Memory B cell (primary cell): ENCODE results near the gene CDC42EP1.

Source experiments
- ATAC-seq: fragments of 150-1000 bp; cut with Tn5 transposase; 2 replicates; pipeline ENCODE4 v1.10.0; 2021; ENCODE audit warnings: low read depth, mild to moderate bottlenecking, moderate library complexity
- DNase-seq, 2 donors: peaks; one replicate each; pipeline ENCODE4 v3.0.0; 2022; ENCODE audit warnings: low spot score in 2 of 2
- H3K27ac Mint-ChIP-seq: one replicate; pipeline ENCODE4 v1.8.0; 2022; ENCODE audit warnings: mild to moderate bottlenecking, moderate library complexity, mixed read lengths
- H3K27me3 Mint-ChIP-seq: one replicate; pipeline ENCODE4 v1.8.0; 2022; ENCODE audit warnings: mixed read lengths
- H3K36me3 Mint-ChIP-seq: one replicate; pipeline ENCODE4 v1.8.0; 2022; ENCODE audit warnings: mild to moderate bottlenecking, mixed read lengths
- H3K4me1 Mint-ChIP-seq: one replicate; pipeline ENCODE4 v1.8.0; 2022; ENCODE audit warnings: mixed read lengths
- H3K4me3 Mint-ChIP-seq: one replicate; pipeline ENCODE4 v1.8.0; 2022; ENCODE audit warnings: mild to moderate bottlenecking, moderate library complexity, mixed read lengths
- H3K9me3 Mint-ChIP-seq: one replicate; pipeline ENCODE4 v1.8.0; 2022; ENCODE audit warnings: mixed read lengths

Gene CDC42EP1

DNA sequence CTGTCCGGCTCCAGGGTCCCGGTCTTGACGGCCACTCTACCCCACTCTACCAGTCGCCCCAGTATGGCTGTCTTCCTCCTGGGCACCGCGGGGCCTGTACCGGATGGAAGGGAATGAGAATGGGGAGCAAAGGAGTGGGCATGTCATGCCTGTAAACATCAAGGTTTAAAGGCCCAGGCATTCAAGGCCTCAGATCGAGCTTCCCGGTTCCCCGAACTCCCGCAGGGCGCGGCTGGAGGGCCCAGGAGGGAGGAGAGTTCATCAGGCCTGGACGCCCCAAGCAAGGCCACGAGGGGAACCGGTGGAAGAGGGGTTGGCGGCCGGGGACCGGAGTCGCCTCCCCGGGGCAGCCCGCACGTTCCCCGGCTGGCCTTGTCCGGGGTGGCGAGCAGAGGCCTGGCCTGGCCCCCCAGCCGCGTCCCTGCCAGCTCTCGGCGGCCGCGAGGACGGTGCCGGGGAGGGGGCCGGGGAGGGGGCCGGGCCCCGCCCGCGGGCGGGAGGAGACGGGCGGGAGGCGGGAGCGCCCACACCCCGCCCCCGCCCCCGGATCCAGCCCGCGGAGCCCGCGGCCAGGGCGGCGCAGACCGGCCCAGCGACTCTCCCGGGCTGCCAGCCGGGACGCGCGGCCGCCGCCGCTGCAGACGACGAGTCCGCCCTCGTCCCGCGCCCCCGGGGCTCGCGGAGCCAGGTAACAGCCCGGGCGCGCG is at the start of gene CDC42EP1:
CDC42EP1 (plus strand) TSS at position 580 of the 707 bp plus-strand sequence. CDS start 5,870 bp downstream, outside the sequence.
- H3K36me3 Mint-ChIP-seq, result no peaks in the 10 kb centered on the region
- peaks cover 20% of the 10 kb centered on the region for H3K27me3 Mint-ChIP-seq
- DNase-seq, result no peak
- peak within 1 kb of the TSS; percentile 28 for H3K27ac Mint-ChIP-seq
- peak; percentile 20 for ATAC-seq
- H3K4me3 Mint-ChIP-seq, result peak within 1 kb of the TSS; percentile 62
- peaks cover 13% of the 10 kb centered on the region for H3K4me1 Mint-ChIP-seq
- no peaks in the 10 kb centered on the region for H3K9me3 Mint-ChIP-seq

GRCh38 chr22:37511395-37512104 is 48.7 kb upstream of the CDC42EP1 start:
- Mint-ChIP-seq H3K4me1 (no peaks in the 10 kb centered on the region), H3K4me3 (no peak overlapping the region), H3K36me3 (peaks cover 2% of the 10 kb centered on the region), H3K27me3 (peaks cover 17% of the 10 kb centered on the region), H3K27ac (peak overlapping the region; percentile 45), H3K9me3 (peaks cover 4% of the 10 kb centered on the region)
- DNase-seq, result no peak
- no peak for ATAC-seq

DNA sequence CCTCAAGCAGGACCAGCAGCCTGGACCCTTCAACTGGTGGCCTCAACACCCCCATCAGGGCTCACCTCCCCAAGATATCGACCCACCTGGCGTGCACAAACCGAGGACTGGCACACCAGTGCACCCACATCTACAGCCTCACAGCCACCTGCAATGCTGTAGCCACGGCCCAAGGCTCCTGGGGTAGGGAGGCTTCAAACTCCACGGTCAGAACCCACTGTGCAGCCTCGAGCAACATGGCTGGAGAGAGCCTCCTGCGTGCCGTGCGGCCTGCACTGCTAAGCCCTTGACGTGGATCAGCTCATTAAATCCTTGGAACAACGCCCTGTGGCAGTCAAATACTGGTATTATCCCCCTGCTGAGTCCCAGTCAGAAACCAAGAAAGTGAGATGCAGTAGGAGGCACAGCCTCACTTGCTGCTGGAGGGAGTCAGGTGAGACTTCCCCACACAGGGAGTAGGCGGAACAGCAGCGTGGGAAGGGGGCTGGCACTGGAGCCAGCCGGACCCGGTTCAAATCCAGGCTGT is 45.7 kb upstream of the CDC42EP1 start:
- H3K27ac Mint-ChIP-seq, result no peak overlapping the region
- H3K36me3 Mint-ChIP-seq, result peaks cover 2% of the 10 kb centered on the region
- no peak overlapping the region for H3K4me3 Mint-ChIP-seq
- peaks cover 18% of the 10 kb centered on the region for H3K27me3 Mint-ChIP-seq
- H3K9me3 Mint-ChIP-seq, result peaks cover 4% of the 10 kb centered on the region
- no peaks in the 10 kb centered on the region for H3K4me1 Mint-ChIP-seq
- DNase-seq (no peak), ATAC-seq (no peak)

- no peaks in the 10 kb centered on the region for H3K4me1 Mint-ChIP-seq
- no peak for ATAC-seq
- peaks cover 2% of the 10 kb centered on the region for H3K36me3 Mint-ChIP-seq
- H3K27ac Mint-ChIP-seq, result no peak overlapping the region
- no peak overlapping the region for H3K4me3 Mint-ChIP-seq
- no peak for DNase-seq
- peaks cover 16% of the 10 kb centered on the region for H3K27me3 Mint-ChIP-seq
- peaks cover 4% of the 10 kb centered on the region for H3K9me3 Mint-ChIP-seq
These were observed 44.4 kb upstream of the CDC42EP1 start for GRCh38 chr22:37515901-37516300.

- Mint-ChIP-seq H3K9me3 (peaks cover 4% of the 10 kb centered on the region), H3K4me3 (no peak overlapping the region), H3K36me3 (peaks cover 2% of the 10 kb centered on the region), H3K27me3 (peaks cover 21% of the 10 kb centered on the region), H3K4me1 (no peaks in the 10 kb centered on the region), H3K27ac (no peak overlapping the region)
- ATAC-seq, result no peak
- no peak for DNase-seq
These were observed 43.8 kb upstream of the CDC42EP1 start for GRCh38 chr22:37516456-37516855.

- Mint-ChIP-seq H3K27ac (no peak overlapping the region), H3K4me3 (peak overlapping the region; percentile 75), H3K4me1 (no peaks in the 10 kb centered on the region), H3K36me3 (peaks cover 2% of the 10 kb centered on the region), H3K27me3 (peaks cover 22% of the 10 kb centered on the region), H3K9me3 (peaks cover 4% of the 10 kb centered on the region)
- ATAC-seq (no peak), DNase-seq (no peak)
These were observed 42.3 kb upstream of the CDC42EP1 start for GRCh38 chr22:37517826-37518450.

DNA sequence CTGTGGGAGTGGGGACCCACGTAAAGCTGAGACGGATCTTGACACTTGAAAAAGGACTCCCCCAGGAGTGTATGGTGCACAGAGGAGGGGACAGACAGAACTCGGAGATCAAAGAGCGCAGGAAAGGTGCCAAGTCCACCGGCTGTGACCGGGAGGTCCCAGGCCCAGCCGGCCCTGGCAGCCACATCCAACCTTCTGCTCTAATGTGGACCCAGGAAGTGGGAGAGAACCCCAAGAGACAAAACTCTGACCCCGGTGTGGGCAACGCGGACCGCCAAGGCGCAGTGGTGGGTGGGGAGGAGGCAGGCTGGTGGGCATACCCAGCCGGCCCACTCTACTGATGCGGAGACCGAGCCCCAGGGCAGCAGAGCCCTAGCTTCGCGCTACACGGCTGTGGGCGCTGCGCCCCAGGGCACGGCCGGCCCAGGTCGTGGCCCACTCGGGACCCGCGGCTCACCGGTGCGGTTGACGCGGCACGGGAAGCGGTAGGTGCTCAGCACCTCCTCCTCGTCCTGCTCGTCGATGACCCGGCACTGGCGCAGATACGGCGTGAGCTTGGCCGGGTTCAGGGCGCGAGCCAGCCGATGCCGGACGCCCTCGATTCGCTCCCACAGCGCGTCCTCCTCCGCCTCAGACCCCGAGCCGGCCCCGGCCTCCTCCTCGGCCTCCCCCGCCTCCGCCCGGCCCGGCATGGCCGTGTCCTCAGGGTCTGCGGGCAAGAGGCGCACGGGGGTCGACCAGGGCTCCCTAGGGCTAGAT is 41.6 kb upstream of the CDC42EP1 start:
- H3K36me3 Mint-ChIP-seq, result peaks cover 2% of the 10 kb centered on the region
- peak overlapping the region; percentile 75 for H3K4me3 Mint-ChIP-seq
- ATAC-seq (peak; percentile 21), DNase-seq (no peak)
- H3K9me3 Mint-ChIP-seq, result peaks cover 4% of the 10 kb centered on the region
- H3K27me3 Mint-ChIP-seq, result peaks cover 25% of the 10 kb centered on the region
- H3K27ac Mint-ChIP-seq, result no peak overlapping the region
- no peaks in the 10 kb centered on the region for H3K4me1 Mint-ChIP-seq

GRCh38 chr22:37519268-37520195 is 40.7 kb upstream of the CDC42EP1 start, which contains the start of gene CARD10:
Gene CARD10 (minus strand): TSS chr22:37519415. CDS start chr22:37519200, 215 bp downstream.
- no peak within 1 kb of the TSS for H3K27ac Mint-ChIP-seq

DNA sequence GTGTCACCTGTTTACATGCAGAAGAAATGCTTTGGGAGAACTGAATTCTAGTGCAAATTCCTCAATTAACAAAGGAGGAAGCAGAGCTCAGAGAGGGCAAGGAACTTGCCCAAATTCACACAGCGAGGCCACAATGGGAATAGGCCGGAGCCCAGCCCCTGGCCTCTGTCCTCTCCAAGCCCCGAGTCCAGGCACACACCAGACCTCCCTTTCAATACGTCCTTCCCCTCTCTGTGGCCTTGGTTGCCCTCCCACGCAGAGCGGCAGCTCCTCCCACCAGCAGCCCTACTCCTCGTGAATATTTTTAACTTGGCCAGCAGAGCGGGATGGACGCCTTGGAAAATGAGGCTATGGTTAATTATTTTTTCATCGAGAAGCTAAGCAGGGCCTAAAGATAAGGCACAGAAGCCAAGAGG is 39.5 kb upstream of the CDC42EP1 start:
- no peak overlapping the region for H3K4me3 Mint-ChIP-seq
- H3K27me3 Mint-ChIP-seq, result peaks cover 24% of the 10 kb centered on the region
- H3K36me3 Mint-ChIP-seq, result peaks cover 2% of the 10 kb centered on the region
- no peaks in the 10 kb centered on the region for H3K4me1 Mint-ChIP-seq
- H3K9me3 Mint-ChIP-seq, result peaks cover 4% of the 10 kb centered on the region
- DNase-seq (no peak), ATAC-seq (no peak)
- H3K27ac Mint-ChIP-seq, result no peak overlapping the region

More at GRCh38 chr22:37519268-37520195, 40.7 kb upstream of the CDC42EP1 start, which contains the start of gene CARD10:
- Mint-ChIP-seq H3K4me3 (peak within 1 kb of the TSS; percentile 79), H3K9me3 (peaks cover 4% of the 10 kb centered on the region), H3K27me3 (peaks cover 25% of the 10 kb centered on the region), H3K36me3 (peaks cover 2% of the 10 kb centered on the region), H3K4me1 (no peaks in the 10 kb centered on the region)
- DNase-seq (peak in 1 of 2 donors; percentile 27), ATAC-seq (peak; percentile 57)

- no peak for DNase-seq
- H3K36me3 Mint-ChIP-seq, result no peaks in the 10 kb centered on the region
- H3K4me3 Mint-ChIP-seq, result no peak overlapping the region
- H3K27ac Mint-ChIP-seq, result no peak overlapping the region
- no peak for ATAC-seq
- no peaks in the 10 kb centered on the region for H3K4me1 Mint-ChIP-seq
- peaks cover 28% of the 10 kb centered on the region for H3K27me3 Mint-ChIP-seq
- H3K9me3 Mint-ChIP-seq, result peaks cover 1% of the 10 kb centered on the region
These were observed 39.0 kb upstream of the CDC42EP1 start for GRCh38 chr22:37521236-37521739.

GRCh38 chr22:37522482-37522881 is 37.8 kb upstream of the CDC42EP1 start:
- Mint-ChIP-seq H3K4me3 (no peak overlapping the region), H3K36me3 (no peaks in the 10 kb centered on the region), H3K27me3 (peaks cover 26% of the 10 kb centered on the region), H3K27ac (no peak overlapping the region), H3K4me1 (no peaks in the 10 kb centered on the region), H3K9me3 (no peaks in the 10 kb centered on the region)
- no peak for DNase-seq
- ATAC-seq, result no peak

GRCh38 chr22:37525073-37525745 is 35.1 kb upstream of the CDC42EP1 start:
- H3K9me3 Mint-ChIP-seq, result no peaks in the 10 kb centered on the region
- H3K4me3 Mint-ChIP-seq, result no peak overlapping the region
- H3K27ac Mint-ChIP-seq, result no peak overlapping the region
- ATAC-seq (no peak), DNase-seq (no peak)
- H3K27me3 Mint-ChIP-seq, result peaks cover 22% of the 10 kb centered on the region
- H3K4me1 Mint-ChIP-seq, result no peaks in the 10 kb centered on the region
- no peaks in the 10 kb centered on the region for H3K36me3 Mint-ChIP-seq
